Left lung (tissue), 10 donors: ENCODE results near the gene SF3A2. TPM values are rescaled to one million over a fixed set of nuclear protein-coding genes. Genes with fewer than 3 reads are reported as not detected.

Source experiments
- ATAC-seq: fragments of 200-7000 bp; cut with Tn5 transposase; one replicate; pipeline ENCODE4 v1.9.1; 2020; ENCODE audit warnings: moderate library complexity
- DNase-seq, 4 donors: peaks; one replicate each; pipeline ENCODE4 v3.0.0-alpha.2; 2013 to 2020
- H3K27ac ChIP-seq, 2 donors: fragments of 200-600 bp; sonication (generic) in 1 of 2; one replicate each; pipeline versions ENCODE4 v1.5.0 to v1.8.0; 2020 to 2021
- H3K27me3 ChIP-seq, 2 donors: fragments of 200-600 bp; sonication (generic) in 1 of 2; one replicate each; pipeline versions ENCODE4 v1.5.0 to v1.8.0; 2020 to 2021
- H3K36me3 ChIP-seq, 2 donors: fragments of 200-600 bp; sonication (generic) in 1 of 2; one replicate each; pipeline versions ENCODE4 v1.5.0 to v1.8.0; 2020 to 2021
- H3K4me1 ChIP-seq, 2 donors: fragments of 200-600 bp; one replicate each; pipeline ENCODE4 v1.8.0; 2021
- H3K4me3 ChIP-seq, 2 donors: fragments of 200-600 bp; sonication (generic) in 1 of 2; one replicate each; pipeline versions ENCODE4 v1.5.0 to v1.8.0; 2020 to 2021; ENCODE audit warnings: mild to moderate bottlenecking in 1 of 2
- H3K9me3 ChIP-seq, 2 donors: fragments of 200-600 bp; sonication (generic) in 1 of 2; one replicate each; pipeline versions ENCODE4 v1.5.0 to v1.8.0; 2020 to 2021
- CTCF ChIP-seq, 2 donors: fragments of 200-600 bp; sonication (generic) in 1 of 2; IDR thresholded peaks; one replicate each; pipeline versions ENCODE4 v1.5.0 to v1.8.0; 2021; ENCODE audit warnings: antibody characterized with exemption in 2 of 2
- intact Hi-C, 2 donors: fragments of 100-400 bp; cut with DNase I; formaldehyde crosslinking; loops; one replicate each; pipeline versions ENCODE4 v1.11.2 to v1.14.2; 2022
- polyA plus RNA-seq, 6 donors: library from polyadenylated mRNA; unstranded; fragments of 120-200 nt; gene quantifications; one replicate each; pipeline ENCODE4 v1.2.1, GENCODE V29; 2013; ENCODE audit not compliant: insufficient read length in 6 of 6
- total RNA-seq, 2 donors: library from RNA; stranded (reverse); fragmentation: NEBNext Ultra II Directional; extraction: Animal tissue kit (Norgen Biotek cat#: 25700); gene quantifications; one replicate each; pipeline ENCODE4 v1.2.1, GENCODE V29; 2021
- donor health status: DM: no; HTN: yes; CAD: no.
- donor health status: DM: no; HTN: no; CAD: no.

Gene SF3A2
- total and polyA plus RNA-seq, 8 donors, result 50.1 to 81.5 (median 71.4) TPM

DNA sequence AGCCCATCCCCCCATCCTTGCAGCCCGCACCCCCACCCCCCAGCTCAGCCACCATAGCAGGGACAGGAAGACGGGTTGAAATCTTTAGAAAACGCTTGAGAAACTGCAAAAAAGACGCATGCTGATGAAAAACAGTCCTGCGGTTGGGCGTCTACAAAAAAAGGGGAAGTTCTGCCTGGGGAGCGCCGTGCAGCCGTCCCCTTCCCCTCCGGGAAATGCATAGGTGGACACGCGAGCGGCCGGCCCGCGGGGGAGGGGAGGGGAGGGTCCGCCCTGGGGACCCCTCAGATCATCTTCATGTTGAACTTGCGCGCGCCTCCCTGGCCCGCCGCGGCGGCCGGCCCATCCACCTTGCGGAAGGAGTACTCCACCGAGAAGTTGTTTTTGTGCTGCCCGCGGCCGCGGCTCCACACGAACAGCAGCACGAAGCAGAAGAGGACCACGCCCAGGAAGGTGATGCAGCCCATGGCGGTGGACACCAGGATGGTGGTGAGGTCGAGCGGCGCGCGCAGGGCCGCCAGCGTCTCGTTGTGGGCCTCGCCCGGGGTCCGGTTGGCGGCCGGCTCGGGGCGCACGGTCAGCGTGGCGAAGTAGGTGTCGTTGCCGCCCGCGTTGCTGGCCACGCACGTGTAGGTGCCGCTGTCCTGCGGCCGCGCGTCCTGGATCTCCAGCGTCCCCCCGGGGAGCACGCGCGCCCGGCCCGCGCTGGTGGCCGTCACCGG, 53.3 kb downstream of the SF3A2 start:
- Histone ChIP-seq H3K27ac (peak overlapping the region; percentile 36 to 96), H3K9me3 (no peaks in the 10 kb centered on the region), H3K4me3 (peak overlapping the region; percentile 27 to 69), H3K36me3 (peaks cover 0 to 6% of the 10 kb centered on the region in 2 donors), H3K4me1 (peaks cover 17 to 89% of the 10 kb centered on the region in 2 donors), H3K27me3 (peaks cover 44 to 74% of the 10 kb centered on the region in 2 donors)
- intact Hi-C loops, result no loop called here
- ATAC-seq (peak; percentile 59), DNase-seq (peak in 2 of 4 donors; percentile 73 to 91)
- no peak for TF ChIP-seq CTCF (IDR thresholded peaks at IDR 0.05)

DNA sequence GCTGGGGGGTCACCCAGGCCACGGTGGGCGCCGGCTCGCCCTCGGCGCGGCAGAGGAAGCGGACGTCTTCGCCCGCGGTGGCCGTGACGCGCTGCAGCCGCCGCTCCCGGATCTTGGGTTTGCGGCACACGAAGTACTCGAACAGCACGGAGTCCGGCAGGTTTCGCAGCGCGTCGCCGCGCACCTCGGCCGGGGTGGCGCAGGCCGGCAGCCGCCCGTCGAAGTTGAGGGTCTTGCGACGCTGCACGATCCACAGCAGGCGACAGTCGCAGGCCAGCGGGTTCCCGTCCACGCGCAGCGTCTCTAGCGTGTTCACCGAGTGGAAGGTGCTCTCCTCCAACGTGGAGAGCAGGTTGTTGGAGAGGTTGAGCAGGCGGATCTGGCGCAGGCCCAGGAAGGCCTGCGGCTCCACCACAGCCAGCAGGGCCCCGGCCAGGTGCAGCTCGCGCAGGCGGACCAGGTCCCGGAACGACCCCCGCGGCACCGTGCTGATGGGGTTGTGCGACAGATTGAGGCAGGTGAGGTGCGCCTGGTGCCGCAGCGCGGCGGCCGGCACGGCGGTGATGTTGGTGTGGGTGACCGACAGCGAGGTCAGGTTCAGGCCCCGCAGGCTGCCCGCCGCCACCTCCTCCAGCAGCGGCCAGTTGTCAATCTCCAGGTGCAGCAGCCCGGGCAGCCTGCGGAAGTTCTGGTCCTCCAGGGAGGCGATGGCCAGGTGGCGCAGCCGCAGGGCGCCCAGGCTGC, 54.0 kb downstream of the SF3A2 start:
- TF ChIP-seq CTCF (IDR thresholded peaks at IDR 0.05), result no peak
- H3K4me1 ChIP-seq, result peaks cover 17 to 89% of the 10 kb centered on the region in 2 donors
- ATAC-seq (peak; percentile 5), DNase-seq (peak in 1 of 4 donors; percentile 85)
- H3K27ac ChIP-seq, result peak overlapping the region; percentile 26 to 96
- intact Hi-C loops, result no loop called here
- H3K27me3 ChIP-seq, result peaks cover 44 to 81% of the 10 kb centered on the region in 2 donors
- H3K9me3 ChIP-seq, result no peaks in the 10 kb centered on the region
- peak overlapping the region; percentile 27 to 69 for H3K4me3 ChIP-seq
- H3K36me3 ChIP-seq, result peaks cover 0 to 13% of the 10 kb centered on the region in 2 donors

- no peak for TF ChIP-seq CTCF (IDR thresholded peaks at IDR 0.05)
- Histone ChIP-seq H3K27ac (peak overlapping the region in 1 of 2 donors; percentile 96), H3K9me3 (no peaks in the 10 kb centered on the region), H3K4me3 (peak overlapping the region; percentile 27 to 69), H3K36me3 (peaks cover 0 to 18% of the 10 kb centered on the region in 2 donors), H3K4me1 (peaks cover 17 to 85% of the 10 kb centered on the region in 2 donors), H3K27me3 (peaks cover 44 to 86% of the 10 kb centered on the region in 2 donors)
- ATAC-seq, result no peak
- intact Hi-C loops, result no loop called here
- peak in 1 of 4 donors; percentile 84 for DNase-seq
These were observed 54.6 kb downstream of the SF3A2 start for GRCh38 chr19:2291185-2291751.

GRCh38 chr19:2294687-2295335, 58.2 kb downstream of the SF3A2 start:
- Histone ChIP-seq H3K4me3 (no peak overlapping the region), H3K4me1 (peaks cover 15 to 50% of the 10 kb centered on the region in 2 donors), H3K27ac (no peak overlapping the region), H3K27me3 (peaks cover 32 to 76% of the 10 kb centered on the region in 2 donors), H3K36me3 (peaks cover 0 to 18% of the 10 kb centered on the region in 2 donors), H3K9me3 (no peaks in the 10 kb centered on the region)
- intact Hi-C loops, result no loop called here
- DNase-seq (no peak), ATAC-seq (no peak)
- TF ChIP-seq CTCF (IDR thresholded peaks at IDR 0.05), result no peak
